CD4-positive, alpha-beta T cell (primary cell): Measurements from ENCODE around the gene ELMO1. TPM values are rescaled to one million over a fixed set of nuclear protein-coding genes. Genes with fewer than 3 reads are reported as not detected.
A peak's percentile ranks its signal among the peaks of the same experiment; 100 is the strongest.

Source experiments
- ATAC-seq: fragments of 200-7000 bp; cut with Tn5 transposase; one replicate; pipeline ENCODE4 v1.10.0; 2022; ENCODE audit warnings: mild to moderate bottlenecking; ENCODE audit not compliant: poor library complexity
- CTCF ChIA-PET: fragments of 350-600 bp; sonication (Branson Sonifier 250); formaldehyde crosslinking; loops from one replicate; lab custom pipeline; 2021; ENCODE audit warnings: antibody characterized with exemption, inconsistent platforms; lab: Charles Lee
- POLR2A ChIA-PET: fragments of 350-600 bp; sonication (Branson Sonifier 250); formaldehyde crosslinking; loops from one replicate; lab custom pipeline; 2021; ENCODE audit warnings: antibody characterized with exemption, inconsistent platforms; lab: Charles Lee
- DNase-seq, 14 experiments: peaks; one replicate each; pipeline ENCODE4 v3.0.0-alpha.2; 2013 to 2020; ENCODE audit warnings: mixed read lengths in 2 of 14
- H3K27ac ChIP-seq, 2 donors: one replicate each; pipeline versions ENCODE4 v1.5.1 to v1.7.0; 2013; ENCODE audit warnings: low read length in 2 of 2, low read depth in 1 of 2, mild to moderate bottlenecking in 1 of 2
- H3K27me3 ChIP-seq, 2 experiments: 1 replicate in 1 of 2; 2 replicates in 1 of 2; pipeline versions ENCODE4 v1.6.1 to v1.7.0; 2013; ENCODE audit warnings: low read length in 2 of 2, control low read depth in 1 of 2, mild to moderate bottlenecking in 1 of 2, moderate library complexity in 1 of 2; ENCODE audit not compliant: insufficient read depth in 2 of 2, control insufficient read depth in 1 of 2
- H3K36me3 ChIP-seq: one replicate; pipeline ENCODE4 v1.6.1; 2013; ENCODE audit warnings: low read length, control low read depth; ENCODE audit not compliant: insufficient read depth
- H3K4me1 ChIP-seq: one replicate; pipeline ENCODE4 v1.6.1; 2013; ENCODE audit warnings: low read length, control low read depth; ENCODE audit not compliant: insufficient read depth
- H3K4me3 ChIP-seq: one replicate; pipeline ENCODE4 v1.5.1; 2013; ENCODE audit warnings: mild to moderate bottlenecking, low read length, moderate library complexity
- H3K9me3 ChIP-seq, 2 experiments: 1 replicate in 1 of 2; 2 replicates in 1 of 2; pipeline versions ENCODE4 v1.6.1 to v1.7.0; 2013; ENCODE audit warnings: low read length in 2 of 2, mild to moderate bottlenecking in 2 of 2, control low read depth in 1 of 2, moderate library complexity in 1 of 2; ENCODE audit not compliant: control insufficient read depth in 1 of 2, insufficient read depth in 1 of 2
- H3K27ac Mint-ChIP-seq: one replicate; pipeline ENCODE4 v1.8.0; 2020; ENCODE audit warnings: mixed read lengths
- H3K27me3 Mint-ChIP-seq: one replicate; pipeline ENCODE4 v1.8.0; 2021; ENCODE audit warnings: mixed read lengths
- H3K36me3 Mint-ChIP-seq: one replicate; pipeline ENCODE4 v1.8.0; 2021; ENCODE audit warnings: low read depth, mixed read lengths
- H3K4me1 Mint-ChIP-seq: one replicate; pipeline ENCODE4 v1.8.0; 2021; ENCODE audit warnings: low read depth, mixed read lengths
- H3K4me3 Mint-ChIP-seq: one replicate; pipeline ENCODE4 v1.8.0; 2020; ENCODE audit warnings: mild to moderate bottlenecking, mixed read lengths
- H3K9me3 Mint-ChIP-seq: one replicate; pipeline ENCODE4 v1.8.0; 2020; ENCODE audit warnings: mixed read lengths
- intact Hi-C, 2 experiments: fragments of 100-400 bp; cut with DNase I in 1 of 2; cut with micrococcal nuclease in 1 of 2; formaldehyde crosslinking; loops; one replicate each; pipeline versions ENCODE4 v1.15.1 to v1.9.0; 2023 to 2025; cut with DNase I, micrococcal nuclease
- total RNA-seq, 174 experiments: library from RNA in 2 of 174; stranded (reverse) in 2 of 174; gene quantifications; one replicate each; pipeline ENCODE4 v1.2.3 and lab custom pipeline; 2021 to 2026
- TF ChIP-seq, protein P1 (sequence below): fragments of 200-600 bp; IDR thresholded peaks from one replicate; pipeline ENCODE4 v1.8.0; 2022; ENCODE audit warnings: antibody characterized with exemption, mild to moderate bottlenecking

ELMO1 gene
- total RNA-seq, 2 experiments from 2014 or later, result 117 to 120 TPM

DNA sequence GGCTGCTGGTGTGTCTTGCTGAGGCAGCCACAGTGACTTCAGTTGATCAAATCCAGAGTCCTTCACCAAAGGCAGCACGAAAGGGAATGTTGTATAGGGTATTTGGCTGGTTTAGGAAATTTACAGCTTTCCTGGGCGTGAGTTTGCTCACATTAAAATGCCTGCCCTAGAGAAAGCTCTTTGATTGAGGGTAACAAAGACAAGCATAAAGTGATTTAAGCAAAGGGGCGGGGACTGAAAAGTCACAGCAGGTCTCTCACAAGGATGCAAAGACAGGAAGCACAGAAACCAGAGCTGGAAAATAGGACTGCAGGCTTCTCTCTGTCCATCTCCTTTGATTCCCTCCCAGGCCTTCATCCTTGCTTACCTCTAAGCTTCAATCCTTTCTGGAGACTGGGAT lies 139.2 kb downstream of the ELMO1 start:
- DNase-seq, result peak in 1 of 14 experiments; percentile 10
- no peak overlapping the region for H3K4me3 ChIP-seq
- H3K27ac ChIP-seq, result peak overlapping the region; percentile 43 to 82
- no peaks in the 10 kb centered on the region for H3K27me3 ChIP-seq
- Mint-ChIP-seq H3K9me3 (no peaks in the 10 kb centered on the region), H3K4me1 (peaks cover 88% of the 10 kb centered on the region), H3K27ac (peak overlapping the region; percentile 92), H3K4me3 (no peak overlapping the region), H3K27me3 (no peaks in the 10 kb centered on the region), H3K36me3 (peaks cover 84% of the 10 kb centered on the region)
- H3K4me1 ChIP-seq, result peaks cover 38% of the 10 kb centered on the region
- TF ChIP-seq, protein P1, sequence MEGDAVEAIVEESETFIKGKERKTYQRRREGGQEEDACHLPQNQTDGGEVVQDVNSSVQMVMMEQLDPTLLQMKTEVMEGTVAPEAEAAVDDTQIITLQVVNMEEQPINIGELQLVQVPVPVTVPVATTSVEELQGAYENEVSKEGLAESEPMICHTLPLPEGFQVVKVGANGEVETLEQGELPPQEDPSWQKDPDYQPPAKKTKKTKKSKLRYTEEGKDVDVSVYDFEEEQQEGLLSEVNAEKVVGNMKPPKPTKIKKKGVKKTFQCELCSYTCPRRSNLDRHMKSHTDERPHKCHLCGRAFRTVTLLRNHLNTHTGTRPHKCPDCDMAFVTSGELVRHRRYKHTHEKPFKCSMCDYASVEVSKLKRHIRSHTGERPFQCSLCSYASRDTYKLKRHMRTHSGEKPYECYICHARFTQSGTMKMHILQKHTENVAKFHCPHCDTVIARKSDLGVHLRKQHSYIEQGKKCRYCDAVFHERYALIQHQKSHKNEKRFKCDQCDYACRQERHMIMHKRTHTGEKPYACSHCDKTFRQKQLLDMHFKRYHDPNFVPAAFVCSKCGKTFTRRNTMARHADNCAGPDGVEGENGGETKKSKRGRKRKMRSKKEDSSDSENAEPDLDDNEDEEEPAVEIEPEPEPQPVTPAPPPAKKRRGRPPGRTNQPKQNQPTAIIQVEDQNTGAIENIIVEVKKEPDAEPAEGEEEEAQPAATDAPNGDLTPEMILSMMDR, result no peak
- intact Hi-C loops, result loop anchor here in 1 of 2 experiments (5.0 kb wide), 1 partner anchor 38 kb away; no protein-coding TSS in a partner anchor
- ChIA-PET CTCF (interaction anchor here (0.6 to 1.6 kb wide), 4 partner anchors 25 to 1481 kb away, joined by 3 to 5 read pairs (median 4); no protein-coding TSS in a partner anchor), POLR2A (interaction anchor here (0.6 to 2.3 kb wide), 5 partner anchors 34 to 140 kb away, joined by 3 to 7 read pairs (median 4); partner anchors contain the start of gene ELMO1)
- no peak for ATAC-seq
- no peaks in the 10 kb centered on the region for H3K9me3 ChIP-seq
- peaks cover 43% of the 10 kb centered on the region for H3K36me3 ChIP-seq

DNA sequence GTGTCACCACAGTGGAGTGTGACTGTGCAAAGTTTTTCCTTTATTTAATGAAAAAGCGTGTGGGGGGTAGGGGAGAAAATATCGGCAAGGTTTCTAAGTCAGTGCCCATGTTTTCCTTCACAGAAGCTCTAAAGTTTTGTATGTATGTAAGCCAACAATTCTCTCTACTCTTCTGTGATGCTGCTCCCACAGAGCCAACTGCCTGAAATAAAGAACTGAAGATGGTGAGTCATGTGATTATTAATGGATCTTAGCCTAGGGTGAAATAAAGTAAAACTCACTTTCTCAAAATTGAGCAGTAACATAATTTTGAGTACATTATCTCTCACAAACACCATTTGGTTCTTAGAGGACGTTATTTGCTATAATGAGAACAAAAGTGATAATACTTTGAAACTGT lies 143.7 kb downstream of the ELMO1 start:
- CTCF ChIA-PET, result interaction anchor here (1.5 kb wide), 1 partner anchor 20 kb away, joined by 3 read pairs; no protein-coding TSS in a partner anchor
- Histone ChIP-seq H3K4me3 (no peak overlapping the region), H3K36me3 (peaks cover 50% of the 10 kb centered on the region), H3K27ac (no peak overlapping the region), H3K9me3 (no peaks in the 10 kb centered on the region), H3K4me1 (peaks cover 8% of the 10 kb centered on the region), H3K27me3 (no peaks in the 10 kb centered on the region)
- POLR2A ChIA-PET, result no interaction called here
- H3K27ac Mint-ChIP-seq, result no peak overlapping the region
- H3K9me3 Mint-ChIP-seq, result no peaks in the 10 kb centered on the region
- H3K4me3 Mint-ChIP-seq, result no peak overlapping the region
- no peaks in the 10 kb centered on the region for H3K27me3 Mint-ChIP-seq
- intact Hi-C loops, result loop anchor here in 1 of 2 experiments (5.0 kb wide), 1 partner anchor 42 kb away; no protein-coding TSS in a partner anchor
- H3K4me1 Mint-ChIP-seq, result peaks cover 60% of the 10 kb centered on the region
- no peak for DNase-seq
- ATAC-seq, result no peak
- TF ChIP-seq, protein P1, result no peak
- H3K36me3 Mint-ChIP-seq, result peaks cover 84% of the 10 kb centered on the region

DNA sequence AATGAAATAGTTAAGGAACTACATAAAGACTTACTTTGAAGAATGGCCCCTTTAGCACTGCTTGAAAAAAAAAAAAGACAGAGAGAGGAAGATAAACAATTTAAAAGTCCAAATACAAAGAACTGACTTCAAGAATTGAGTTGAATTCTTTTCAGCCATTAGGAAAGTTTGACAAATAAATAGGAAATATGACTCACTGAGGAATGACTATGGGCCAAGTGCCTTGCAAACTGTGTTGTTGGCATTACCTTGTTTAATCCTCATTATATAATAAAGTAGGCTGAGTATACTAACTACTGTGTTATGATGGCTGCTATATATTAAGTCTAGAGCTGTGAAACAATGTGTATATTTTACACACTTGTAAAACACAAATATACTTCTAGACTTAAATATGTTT lies 151.1 kb downstream of the ELMO1 start:
- H3K4me1 Mint-ChIP-seq, result peaks cover 14% of the 10 kb centered on the region
- CTCF ChIA-PET, result no interaction called here
- H3K4me3 ChIP-seq, result no peak overlapping the region
- no peak for DNase-seq
- no peak for ATAC-seq
- peaks cover 11% of the 10 kb centered on the region for H3K36me3 ChIP-seq
- no peaks in the 10 kb centered on the region for H3K27me3 ChIP-seq
- intact Hi-C loops, result no loop called here
- peaks cover 2% of the 10 kb centered on the region for H3K9me3 Mint-ChIP-seq
- no peaks in the 10 kb centered on the region for H3K9me3 ChIP-seq
- TF ChIP-seq, protein P1, result no peak
- H3K27me3 Mint-ChIP-seq, result no peaks in the 10 kb centered on the region
- H3K4me3 Mint-ChIP-seq, result no peak overlapping the region
- peak overlapping the region; percentile 28 for H3K27ac Mint-ChIP-seq
- H3K4me1 ChIP-seq, result no peaks in the 10 kb centered on the region
- no peak overlapping the region for H3K27ac ChIP-seq
- H3K36me3 Mint-ChIP-seq, result peaks cover 26% of the 10 kb centered on the region
- POLR2A ChIA-PET, result no interaction called here
